Central memory CD8-positive, alpha-beta T cell (primary cell): Measurements from ENCODE around the gene LRRC59.
A peak's percentile ranks its signal among the peaks of the same experiment; 100 is the strongest.

ENCODE experiments used
- ATAC-seq: fragments of 150-1000 bp; cut with Tn5 transposase; replicated peaks from 2 replicates; pipeline ENCODE4 v1.10.0; 2022; ENCODE audit warnings: mild to moderate bottlenecking, moderate FRiP score, moderate number of reproducible peaks; ENCODE audit not compliant: poor library complexity, severe bottlenecking; ENCODE audit errors: extremely low read depth
- DNase-seq, 2 donors: peaks; one replicate each; pipeline ENCODE4 v3.0.0; 2021; ENCODE audit warnings: low spot score in 2 of 2
- H3K27ac Mint-ChIP-seq: one replicate; pipeline ENCODE4 v1.8.0; 2022; ENCODE audit warnings: low read depth, mild to moderate bottlenecking, moderate library complexity, mixed read lengths
- H3K27me3 Mint-ChIP-seq: one replicate; pipeline ENCODE4 v1.8.0; 2022; ENCODE audit warnings: mixed read lengths
- H3K36me3 Mint-ChIP-seq: one replicate; pipeline ENCODE4 v1.8.0; 2022; ENCODE audit warnings: mild to moderate bottlenecking, moderate library complexity, mixed read lengths; ENCODE audit not compliant: insufficient read depth
- H3K4me1 Mint-ChIP-seq: one replicate; pipeline ENCODE4 v1.8.0; 2022; ENCODE audit warnings: mixed read lengths
- H3K4me3 Mint-ChIP-seq: one replicate; pipeline ENCODE4 v1.8.0; 2022; ENCODE audit warnings: mild to moderate bottlenecking, moderate library complexity, mixed read lengths
- H3K9me3 Mint-ChIP-seq: one replicate; pipeline ENCODE4 v1.8.0; 2022; ENCODE audit warnings: mixed read lengths

LRRC59 gene

DNA sequence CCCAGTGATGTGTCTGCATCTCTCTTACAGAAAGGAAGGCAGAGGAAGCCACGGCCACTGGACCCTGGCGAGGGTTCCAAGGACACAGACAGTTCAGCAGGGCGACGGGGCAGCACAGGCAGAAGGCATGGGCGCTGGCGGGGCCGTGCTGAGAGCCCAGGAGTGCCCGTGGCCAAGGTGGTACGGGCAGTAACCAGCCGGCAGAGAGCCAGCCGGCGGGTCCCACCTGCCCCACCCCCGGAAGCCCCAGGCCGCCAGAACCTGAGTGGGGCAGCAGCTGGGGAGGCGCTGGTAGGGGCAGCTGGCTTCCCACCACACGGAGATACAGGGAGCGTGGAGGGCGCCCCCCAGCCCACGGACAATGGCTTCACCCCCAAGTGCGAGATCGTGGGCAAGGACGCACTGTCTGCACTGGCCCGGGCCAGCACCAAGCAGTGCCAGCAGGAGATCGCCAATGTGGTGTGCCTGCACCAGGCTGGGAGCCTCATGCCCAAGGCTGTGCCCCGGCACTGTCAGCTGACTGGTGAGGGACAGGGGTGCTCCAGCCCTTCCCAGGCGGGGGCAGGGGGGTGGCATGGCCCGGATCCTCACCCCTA is 43.6 kb downstream of the LRRC59 start:
- ATAC-seq, result no peak
- no peak overlapping the region for H3K27ac Mint-ChIP-seq
- no peaks in the 10 kb centered on the region for H3K9me3 Mint-ChIP-seq
- H3K4me1 Mint-ChIP-seq, result peaks cover 23% of the 10 kb centered on the region
- H3K4me3 Mint-ChIP-seq, result no peak overlapping the region
- no peaks in the 10 kb centered on the region for H3K27me3 Mint-ChIP-seq
- peaks cover 10% of the 10 kb centered on the region for H3K36me3 Mint-ChIP-seq
- no peak for DNase-seq

DNA sequence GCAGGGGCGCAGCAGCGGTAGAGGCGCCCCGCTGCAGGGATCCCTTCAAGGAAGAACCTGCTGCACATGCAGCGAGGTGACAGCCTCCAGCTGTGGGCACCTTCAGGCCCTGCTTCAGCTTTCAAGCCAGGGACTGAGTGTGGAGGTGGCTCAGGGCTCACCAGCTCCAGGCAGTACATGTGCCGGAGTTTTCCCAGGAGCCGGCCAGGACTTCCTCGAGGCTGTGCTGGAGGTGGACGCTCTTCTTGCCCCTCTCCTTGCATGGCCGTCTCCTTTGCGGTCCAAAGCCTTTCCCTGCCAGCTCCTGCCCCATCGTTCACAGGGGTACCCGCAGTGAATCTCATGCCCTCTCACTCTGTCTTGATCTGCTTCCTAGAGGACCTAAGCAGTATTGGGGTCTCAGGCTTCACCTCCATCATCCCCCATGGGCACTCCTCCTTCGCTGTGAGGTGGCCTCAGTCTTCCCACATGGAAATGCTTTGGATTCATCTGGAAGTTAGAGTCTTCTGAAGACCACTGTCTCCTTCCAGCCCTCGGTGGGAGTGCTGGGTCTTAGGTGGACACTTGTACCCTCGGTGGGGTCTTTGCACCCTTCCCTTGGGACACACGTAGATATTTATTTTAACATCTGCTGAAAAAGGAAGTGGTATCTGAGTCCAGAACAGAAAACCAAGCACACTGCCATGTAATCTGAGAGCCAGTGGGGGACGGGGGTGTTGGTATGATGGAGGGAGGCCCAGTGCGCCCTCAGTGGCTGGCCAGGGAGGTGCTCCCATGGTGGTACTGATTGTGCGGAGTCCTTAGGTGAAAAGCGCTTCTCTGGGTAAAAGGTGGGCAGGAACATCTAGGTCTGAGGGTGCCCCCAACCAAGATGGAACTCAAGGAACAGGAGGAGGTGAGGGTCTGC is 44.4 kb downstream of the LRRC59 start:
- no peaks in the 10 kb centered on the region for H3K9me3 Mint-ChIP-seq
- peaks cover 29% of the 10 kb centered on the region for H3K4me1 Mint-ChIP-seq
- H3K27me3 Mint-ChIP-seq, result no peaks in the 10 kb centered on the region
- no peak overlapping the region for H3K27ac Mint-ChIP-seq
- DNase-seq (no peak), ATAC-seq (no peak)
- peaks cover 10% of the 10 kb centered on the region for H3K36me3 Mint-ChIP-seq
- no peak overlapping the region for H3K4me3 Mint-ChIP-seq

DNA sequence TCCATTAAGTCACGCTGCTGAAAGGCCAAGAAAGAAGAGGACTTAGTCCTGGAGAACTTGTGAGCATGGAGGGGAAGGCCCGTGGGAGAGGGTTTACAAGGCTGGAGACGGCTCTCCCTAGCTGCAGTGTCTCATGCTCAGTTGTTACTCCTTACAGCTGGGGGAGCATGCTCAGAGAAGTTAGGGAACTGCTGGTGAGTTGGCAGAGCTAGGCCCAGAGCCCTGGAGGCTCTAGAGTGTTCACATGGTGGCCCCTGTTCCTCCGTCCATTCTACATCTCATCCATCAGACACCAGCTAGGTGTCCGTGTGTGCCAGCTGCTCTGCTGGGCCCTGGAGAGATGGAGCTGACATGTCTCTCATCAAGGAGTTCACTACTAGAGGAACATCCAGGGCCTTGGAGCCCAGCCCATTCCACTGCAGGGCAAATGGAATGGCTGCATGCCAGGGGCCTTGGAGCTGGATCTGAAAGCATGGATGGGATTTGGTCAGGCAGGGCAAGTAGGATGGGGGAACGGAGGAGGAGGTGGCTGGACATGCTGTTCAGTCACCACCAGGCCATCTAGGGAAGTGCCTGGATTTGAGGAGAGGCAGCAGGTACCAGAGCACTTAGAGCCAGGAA is 45.1 kb downstream of the LRRC59 start:
- no peak overlapping the region for H3K4me3 Mint-ChIP-seq
- H3K27ac Mint-ChIP-seq, result no peak overlapping the region
- peaks cover 37% of the 10 kb centered on the region for H3K4me1 Mint-ChIP-seq
- no peak for ATAC-seq
- H3K36me3 Mint-ChIP-seq, result peaks cover 8% of the 10 kb centered on the region
- H3K27me3 Mint-ChIP-seq, result no peaks in the 10 kb centered on the region
- no peaks in the 10 kb centered on the region for H3K9me3 Mint-ChIP-seq
- no peak for DNase-seq

DNA sequence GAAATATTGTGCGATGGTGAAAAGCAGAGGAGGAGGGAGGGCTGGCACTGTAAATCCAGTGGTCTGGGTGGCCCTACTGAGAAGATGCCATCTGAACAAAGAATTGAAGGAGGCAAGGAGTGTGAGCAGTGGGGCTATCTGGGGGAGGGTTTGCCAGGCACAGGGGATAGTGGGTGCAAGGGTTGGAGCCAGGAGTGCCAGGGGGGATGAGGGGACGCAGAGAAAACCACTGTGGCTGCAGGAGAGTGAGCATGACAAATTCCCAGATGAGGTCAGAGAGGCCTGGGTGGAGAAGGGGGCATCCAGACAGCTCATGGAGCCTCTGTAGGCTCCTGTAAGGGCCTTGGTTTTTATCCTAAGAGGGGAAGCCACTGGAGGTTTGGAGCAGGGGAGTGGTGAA is 46.6 kb downstream of the LRRC59 start:
- ATAC-seq, result no peak
- Mint-ChIP-seq H3K27me3 (no peaks in the 10 kb centered on the region), H3K4me3 (no peak overlapping the region), H3K27ac (peak overlapping the region; percentile 64), H3K4me1 (peaks cover 49% of the 10 kb centered on the region), H3K36me3 (peaks cover 8% of the 10 kb centered on the region), H3K9me3 (no peaks in the 10 kb centered on the region)
- DNase-seq, result no peak

DNA sequence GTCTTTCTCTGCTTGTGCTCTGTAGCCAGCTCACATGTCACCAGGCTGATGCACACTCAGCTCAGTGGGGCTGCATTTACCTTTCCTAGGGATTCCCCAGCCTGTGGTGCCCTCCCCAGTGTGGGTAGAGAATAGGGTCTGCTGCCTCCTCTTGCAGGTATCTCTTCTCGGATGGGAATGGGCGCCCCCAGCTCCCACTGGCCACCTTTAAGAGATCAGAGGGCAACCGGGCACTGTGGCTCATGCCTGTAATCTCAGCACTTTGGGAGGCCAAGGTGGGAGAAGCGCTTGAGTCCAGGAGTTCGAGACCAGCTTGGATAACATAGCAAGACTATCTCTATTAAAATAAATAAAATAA is 48.1 kb downstream of the LRRC59 start:
- no peak overlapping the region for H3K27ac Mint-ChIP-seq
- H3K27me3 Mint-ChIP-seq, result no peaks in the 10 kb centered on the region
- ATAC-seq (no peak), DNase-seq (no peak)
- peaks cover 6% of the 10 kb centered on the region for H3K36me3 Mint-ChIP-seq
- no peak overlapping the region for H3K4me3 Mint-ChIP-seq
- no peaks in the 10 kb centered on the region for H3K9me3 Mint-ChIP-seq
- peaks cover 49% of the 10 kb centered on the region for H3K4me1 Mint-ChIP-seq

DNA sequence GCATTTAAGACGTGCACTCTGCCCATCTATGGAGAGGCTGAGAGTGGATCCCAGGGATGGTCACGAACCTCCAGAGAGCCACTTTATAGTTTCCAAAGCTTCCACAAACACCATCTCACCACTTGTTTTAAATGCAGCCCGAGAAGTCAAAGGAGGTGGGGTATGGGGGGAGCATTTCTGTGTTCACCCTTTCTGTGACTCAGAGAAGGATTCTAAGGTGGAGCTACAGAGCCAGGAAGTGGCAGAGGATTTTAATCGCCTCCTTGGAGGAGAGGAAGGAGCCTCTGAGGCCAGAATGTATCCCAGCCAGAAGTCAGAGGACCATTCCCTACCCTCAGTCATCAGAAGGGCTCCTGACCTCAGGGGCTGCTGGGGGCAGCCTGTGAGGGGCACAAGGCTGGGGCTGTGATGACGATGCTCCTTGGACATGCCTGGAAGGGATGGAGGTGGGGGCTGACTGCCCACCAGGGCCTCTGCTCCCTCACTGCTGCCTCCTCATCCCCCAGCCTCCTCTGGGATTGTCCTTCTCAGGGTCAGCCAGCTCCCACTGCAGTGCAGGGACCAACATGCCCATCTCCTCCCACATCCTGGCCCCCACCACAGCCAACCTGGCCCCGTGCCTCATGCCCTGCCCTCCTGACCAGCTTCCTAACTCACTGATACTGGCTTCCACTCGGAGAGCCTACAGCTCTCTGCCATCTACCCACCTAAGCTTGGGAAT is 48.6 kb downstream of the LRRC59 start:
- Mint-ChIP-seq H3K4me1 (peaks cover 49% of the 10 kb centered on the region), H3K9me3 (no peaks in the 10 kb centered on the region), H3K4me3 (no peak overlapping the region), H3K36me3 (peaks cover 4% of the 10 kb centered on the region), H3K27ac (no peak overlapping the region), H3K27me3 (no peaks in the 10 kb centered on the region)
- DNase-seq (no peak), ATAC-seq (no peak)

DNA sequence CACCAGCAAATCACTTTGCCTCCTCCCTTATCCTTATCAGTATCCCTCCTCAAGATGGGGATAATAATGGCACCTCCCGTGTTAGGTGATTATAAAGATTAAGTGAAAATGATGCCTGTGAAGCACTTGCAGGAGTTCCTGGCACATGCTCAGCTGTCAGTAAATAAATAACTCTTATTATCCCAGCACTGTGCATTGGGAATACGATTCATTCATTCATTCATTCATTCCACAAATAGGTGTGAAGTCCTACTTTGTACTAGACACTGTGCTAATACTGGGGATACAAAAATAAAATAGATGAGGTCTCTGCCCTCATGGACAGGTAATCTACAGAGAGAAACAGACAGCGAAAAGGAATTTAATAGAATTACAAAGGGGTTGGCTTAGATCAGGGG is 49.4 kb downstream of the LRRC59 start:
- Mint-ChIP-seq H3K27ac (no peak overlapping the region), H3K4me3 (peak overlapping the region; percentile 89), H3K27me3 (no peaks in the 10 kb centered on the region), H3K36me3 (peaks cover 4% of the 10 kb centered on the region), H3K9me3 (no peaks in the 10 kb centered on the region), H3K4me1 (peaks cover 49% of the 10 kb centered on the region)
- ATAC-seq, result no peak
- no peak for DNase-seq

DNA sequence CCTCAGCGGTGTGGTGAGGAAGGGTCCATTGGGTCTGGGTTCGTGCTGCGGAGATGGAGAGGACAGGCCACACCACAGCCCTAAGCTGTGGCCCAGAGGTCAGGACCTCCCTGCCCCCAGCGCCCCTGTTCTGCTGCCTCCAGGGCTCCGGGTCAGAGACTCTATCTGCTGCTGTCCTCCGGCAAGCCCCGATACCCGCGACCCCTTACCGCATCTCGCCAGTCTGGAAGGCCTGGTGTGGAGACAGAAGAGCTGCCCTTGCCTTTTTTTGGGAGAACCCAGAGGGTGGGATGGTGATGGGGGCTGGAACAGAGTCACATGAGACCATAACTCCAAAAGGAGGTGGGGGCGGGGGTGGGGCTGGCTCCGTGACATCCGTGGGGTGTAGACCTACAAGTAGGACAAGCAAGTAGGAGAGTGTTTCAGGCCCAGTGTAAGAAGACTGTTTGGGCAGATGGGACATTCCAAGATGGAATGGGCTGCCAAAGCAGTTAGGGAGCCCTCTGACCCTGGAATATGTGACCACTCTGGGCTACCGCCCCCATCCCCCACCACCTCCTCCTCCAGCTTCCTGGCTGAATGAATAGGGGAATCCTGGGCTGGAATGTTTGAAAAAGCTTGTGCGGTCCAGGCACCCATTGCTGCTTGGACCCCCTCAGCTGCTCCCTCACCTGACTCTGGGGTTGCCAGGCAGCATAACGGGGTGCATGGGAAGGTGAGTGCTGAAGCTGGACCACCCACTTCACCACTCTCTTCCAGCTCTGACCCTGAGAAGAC is 50.0 kb downstream of the LRRC59 start:
- ATAC-seq, result no peak
- peak overlapping the region; percentile 89 for H3K4me3 Mint-ChIP-seq
- no peak for DNase-seq
- H3K27me3 Mint-ChIP-seq, result no peaks in the 10 kb centered on the region
- H3K4me1 Mint-ChIP-seq, result peaks cover 46% of the 10 kb centered on the region
- H3K27ac Mint-ChIP-seq, result no peak overlapping the region
- H3K9me3 Mint-ChIP-seq, result no peaks in the 10 kb centered on the region
- H3K36me3 Mint-ChIP-seq, result peaks cover 4% of the 10 kb centered on the region

DNA sequence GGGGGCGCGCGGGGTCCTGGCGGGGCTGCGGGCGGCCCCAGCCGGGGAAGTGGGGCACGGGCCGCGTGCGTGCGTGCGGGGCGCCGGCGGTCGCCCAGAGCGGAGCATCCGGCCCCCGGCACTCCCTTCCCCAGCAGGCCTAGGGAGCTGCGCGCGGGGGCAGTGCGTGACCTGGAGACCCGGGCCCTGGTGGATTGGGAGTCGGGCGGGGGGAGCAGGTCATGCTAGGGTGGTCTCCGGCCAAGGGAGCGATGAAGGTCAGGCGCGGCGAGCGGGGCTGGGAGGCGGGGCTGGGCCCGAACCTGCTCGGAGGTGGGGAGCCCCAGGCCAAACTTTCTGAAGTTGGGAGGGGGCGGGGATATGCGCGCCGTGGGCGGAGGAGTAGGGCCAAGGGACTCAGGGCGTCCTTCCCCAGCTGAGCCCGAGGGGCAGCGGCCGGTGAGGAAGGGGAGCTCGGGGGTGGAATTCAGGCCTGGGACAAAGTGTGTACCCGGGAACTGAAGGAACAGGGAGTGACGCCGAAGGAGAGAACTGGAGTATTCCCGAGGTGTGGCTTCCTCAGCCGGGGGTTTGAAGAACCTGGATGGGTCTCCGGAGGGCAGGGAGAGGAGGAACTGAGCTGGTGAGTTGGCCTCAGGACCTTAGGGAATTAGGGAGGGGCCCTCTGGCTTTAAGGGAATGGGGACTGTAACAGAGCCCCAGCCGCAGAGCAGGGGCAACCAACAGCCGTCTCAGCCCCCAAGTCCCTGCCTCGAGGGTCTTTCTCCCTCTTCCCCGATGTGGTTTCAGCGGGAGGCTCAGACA is 50.8 kb downstream of the LRRC59 start:
- Mint-ChIP-seq H3K36me3 (peaks cover 4% of the 10 kb centered on the region), H3K4me1 (peaks cover 40% of the 10 kb centered on the region), H3K27me3 (no peaks in the 10 kb centered on the region), H3K4me3 (peak overlapping the region; percentile 89), H3K9me3 (no peaks in the 10 kb centered on the region), H3K27ac (peak overlapping the region; percentile 90)
- ATAC-seq, result peak; percentile 76
- DNase-seq, result no peak

DNA sequence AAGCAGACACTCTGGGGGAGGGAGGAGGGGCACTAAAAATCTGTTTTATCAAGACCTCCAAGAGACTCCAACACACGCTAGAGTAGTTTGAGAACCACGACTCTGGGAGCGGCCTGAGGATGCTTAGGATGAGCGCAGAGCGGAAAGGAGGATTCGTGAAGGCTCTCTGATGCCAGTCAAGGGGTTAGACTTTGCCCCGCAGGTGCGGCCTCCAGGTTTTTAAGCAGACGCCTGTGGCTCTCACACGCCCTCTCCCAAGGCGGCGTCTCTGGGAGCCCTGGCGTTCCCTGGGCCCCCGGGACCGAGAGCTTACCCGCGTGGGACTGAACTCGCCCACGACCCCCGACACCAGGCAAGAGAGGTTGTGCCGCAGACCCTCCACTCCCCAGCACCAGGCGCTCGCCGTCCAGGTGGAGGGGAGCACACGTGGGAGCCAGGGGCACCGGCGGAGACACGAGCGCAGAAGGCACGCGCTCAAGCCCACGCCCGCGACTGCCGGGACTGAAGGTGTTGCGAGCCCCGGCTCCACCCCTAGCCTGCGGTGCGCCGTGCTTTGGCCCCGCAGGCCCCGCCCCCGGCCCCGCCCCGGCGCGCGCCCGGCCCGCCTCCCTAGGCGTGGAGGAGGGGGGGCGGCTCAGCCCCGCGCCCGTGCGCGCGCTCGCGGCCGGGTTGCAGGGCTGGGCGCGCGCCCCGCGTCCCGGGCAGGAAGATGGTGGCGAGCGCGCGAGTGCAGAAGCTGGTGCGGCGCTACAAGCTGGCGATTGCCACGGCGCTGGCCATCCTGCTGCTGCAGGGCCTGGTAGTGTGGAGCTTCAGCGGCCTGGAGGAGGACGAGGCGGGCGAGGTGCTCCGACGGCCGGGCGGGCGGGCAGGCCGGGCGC is 51.7 kb downstream of the LRRC59 start, which contains the start of gene XYLT2:
XYLT2 (plus strand) TSS at position 695 of the 881 bp plus-strand sequence; CDS start at position 710, 15 bp downstream.
- H3K4me1 Mint-ChIP-seq, result peaks cover 31% of the 10 kb centered on the region

More for the DNA sequence above, 51.7 kb downstream of the LRRC59 start, which contains the start of gene XYLT2:
- H3K4me3 Mint-ChIP-seq, result peak within 1 kb of the TSS; percentile 89
- no peaks in the 10 kb centered on the region for H3K9me3 Mint-ChIP-seq
- DNase-seq (peak; percentile 78 to 85), ATAC-seq (peak; percentile 88)
- H3K36me3 Mint-ChIP-seq, result peaks cover 4% of the 10 kb centered on the region
- H3K27me3 Mint-ChIP-seq, result no peaks in the 10 kb centered on the region
- H3K27ac Mint-ChIP-seq, result peak within 1 kb of the TSS; percentile 90
